ENCODE results near the gene WBP4. TPM values are rescaled to one million over a fixed set of nuclear protein-coding genes. Genes with fewer than 3 reads are reported as not detected.
A peak's percentile ranks its signal among the peaks of the same experiment; 100 is the strongest.

The WBP4 gene
- total RNA-seq, 1 experiment from 2014 or later = 7.2 TPM

GRCh38 chr13:41058295-41059070 lies 2.8 kb upstream of the WBP4 start:
- Mint-ChIP-seq H3K4me1 (peaks cover 30 to 36% of the 10 kb centered on the region in 2 experiments), H3K36me3 (ENCODE audit: insufficient read depth in 1 of 3, low read depth in 3 of 3) (peaks cover 0 to 9% (median 3%) of the 10 kb centered on the region in 3 experiments; a peak in 4 of 7 replicates), H3K4me3 (peak overlapping the region; percentile 99), H3K9me3 (no peaks in the 10 kb centered on the region), H3K27me3 (ENCODE audit: low read depth) (peaks cover 7% of the 10 kb centered on the region), H3K27ac (peak overlapping the region in 1 of 3 experiments; percentile 5; a peak in 3 of 7 replicates)
- Histone ChIP-seq H3K4me1 (ENCODE audit: insufficient read depth, low read length) (no peaks in the 10 kb centered on the region), H2AFZ (ENCODE audit: low read length) (no peak overlapping the region), H3K14ac (ENCODE audit: insufficient read depth, low read length) (no peak overlapping the region), H3K18ac (ENCODE audit: insufficient read length, low read depth, low read length) (no peak overlapping the region), H2BK120ac (ENCODE audit: low read depth, low read length, poor library complexity, severe bottlenecking) (no peak overlapping the region), H3K56ac (ENCODE audit: insufficient read length, low read depth, low read length) (no peak overlapping the region), H2BK12ac (ENCODE audit: insufficient read length, low read depth, low read length) (no peak overlapping the region), H2BK5ac (ENCODE audit: insufficient read length, low read length) (no peak overlapping the region), H3K79me2 (ENCODE audit: insufficient read depth, low read length) (no peaks in the 10 kb centered on the region), H4K20me1 (ENCODE audit: control insufficient read depth, insufficient read depth, insufficient read length) (no peaks in the 10 kb centered on the region), H4K91ac (ENCODE audit: insufficient read length, low read depth, low read length) (no peak overlapping the region), H2AK5ac (ENCODE audit: insufficient read length, low read length) (no peak overlapping the region), H4K5ac (ENCODE audit: insufficient read length, low read depth, low read length) (no peak overlapping the region), H3K79me1 (ENCODE audit: insufficient read depth, low read depth, low read length, poor library complexity, severe bottlenecking) (no peaks in the 10 kb centered on the region), H3K23me2 (ENCODE audit: insufficient read length, low read depth, low read length, poor library complexity, severe bottlenecking) (no peaks in the 10 kb centered on the region), H2BK15ac (ENCODE audit: low read depth, low read length) (no peak overlapping the region), H3K23ac (ENCODE audit: insufficient read length, low read depth, low read length) (no peak overlapping the region), H3K4ac (ENCODE audit: low read depth, low read length) (no peak overlapping the region), H3K4me2 (ENCODE audit: insufficient read depth, insufficient read length, low read length) (no peak overlapping the region), H3K27me3 (ENCODE audit: insufficient read depth, low read length) (no peaks in the 10 kb centered on the region), H3K9ac (ENCODE audit: extremely low read depth, insufficient read length, low read length) (no peak overlapping the region), H2BK20ac (ENCODE audit: low read depth, low read length, poor library complexity, severe bottlenecking) (no peak overlapping the region), H3T11ph (ENCODE audit: low read length) (no peak overlapping the region), H4K8ac (replicated peaks; ENCODE audit: insufficient read length, low read depth, low read length) (no peak overlapping the region), H3K27ac (ENCODE audit: insufficient read length, low read depth, low read length) (no peak overlapping the region), H3K9me3 (ENCODE audit: control insufficient read depth, low read depth, low read length) (no peaks in the 10 kb centered on the region)
- WGBS (ENCODE audit: extremely low coverage, insufficient read length, low lambda C conversion rate) = no CpG with 5 or more reads among the region's 18 CpGs
- TF ChIP-seq CTCF (conservative IDR thresholded peaks at IDR 0.05) = no peak
- DNase-seq = no peak
